Epithelial cell of proximal tubule (primary cell): ENCODE data around the gene PLK5. TPM values are rescaled to one million over a fixed set of nuclear protein-coding genes. Genes with fewer than 3 reads are reported as not detected.

Experiments used
- DNase-seq: peaks from one replicate; pipeline ENCODE4 v3.0.0-alpha.2; 2011; ENCODE audit warnings: low read depth
- H3K4me3 ChIP-seq: 2 replicates; pipeline ENCODE4 v1.5.1; 2011; ENCODE audit warnings: low read depth, mild to moderate bottlenecking, low read length
- CTCF ChIP-seq: conservative IDR thresholded peaks from 2 replicates; pipeline ENCODE4 v1.5.1; 2012; ENCODE audit warnings: low read depth, mild to moderate bottlenecking, low read length
- total RNA-seq: library from RNA; depleted of rRNA; stranded (reverse); fragments of >200 nt; gene quantifications from 2 replicates; pipeline ENCODE4 v1.2.3, GENCODE V29; 2015

PLK5 gene
- total RNA-seq, 1 donor from 2014 or later = not detected

DNA sequence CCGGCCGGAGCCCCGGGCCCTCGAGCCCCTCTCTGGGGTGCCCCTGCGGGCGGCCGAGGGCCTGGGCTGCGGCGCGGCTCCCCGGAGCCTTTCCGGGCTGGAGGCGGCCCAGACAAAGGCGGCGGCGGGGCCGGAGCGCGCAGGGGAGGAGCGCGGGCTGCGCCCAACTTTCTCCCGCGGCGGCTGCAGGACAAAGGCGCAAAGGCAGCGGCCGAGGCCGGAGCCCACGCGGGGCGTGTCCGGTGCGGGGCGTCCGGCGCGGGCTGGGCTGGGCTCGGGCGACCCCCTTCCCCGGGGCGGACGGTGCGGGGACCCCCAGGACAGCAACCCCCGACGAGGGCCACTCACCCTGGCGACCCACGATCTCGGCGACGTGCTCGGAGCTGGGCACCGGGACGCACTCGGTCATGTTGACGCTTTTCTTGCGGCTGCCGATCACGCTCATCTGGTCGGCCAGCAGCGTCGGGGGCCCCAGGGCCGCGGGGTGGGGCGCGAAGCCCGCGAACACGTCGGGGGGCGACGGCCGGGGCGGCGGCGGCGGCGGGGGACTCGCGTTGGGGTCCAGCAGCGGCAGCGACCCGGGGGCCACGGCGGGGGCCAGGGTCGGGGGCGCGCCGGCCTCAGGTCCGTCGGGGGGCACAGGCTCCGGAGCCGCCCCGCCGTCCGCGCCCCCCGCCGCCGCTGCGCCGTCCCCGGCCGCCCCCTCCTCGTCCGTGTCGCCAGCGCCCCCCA lies 43.4 kb downstream of the PLK5 start:
- TF ChIP-seq CTCF = no peak
- DNase-seq = no peak
- H3K4me3 ChIP-seq = peak overlapping the region; percentile 80

- no peak for TF ChIP-seq CTCF
- no peak for DNase-seq
- H3K4me3 ChIP-seq = no peak overlapping the region
Measured at GRCh38 chr19:1567848-1568227, 44.0 kb downstream of the PLK5 start.

DNA sequence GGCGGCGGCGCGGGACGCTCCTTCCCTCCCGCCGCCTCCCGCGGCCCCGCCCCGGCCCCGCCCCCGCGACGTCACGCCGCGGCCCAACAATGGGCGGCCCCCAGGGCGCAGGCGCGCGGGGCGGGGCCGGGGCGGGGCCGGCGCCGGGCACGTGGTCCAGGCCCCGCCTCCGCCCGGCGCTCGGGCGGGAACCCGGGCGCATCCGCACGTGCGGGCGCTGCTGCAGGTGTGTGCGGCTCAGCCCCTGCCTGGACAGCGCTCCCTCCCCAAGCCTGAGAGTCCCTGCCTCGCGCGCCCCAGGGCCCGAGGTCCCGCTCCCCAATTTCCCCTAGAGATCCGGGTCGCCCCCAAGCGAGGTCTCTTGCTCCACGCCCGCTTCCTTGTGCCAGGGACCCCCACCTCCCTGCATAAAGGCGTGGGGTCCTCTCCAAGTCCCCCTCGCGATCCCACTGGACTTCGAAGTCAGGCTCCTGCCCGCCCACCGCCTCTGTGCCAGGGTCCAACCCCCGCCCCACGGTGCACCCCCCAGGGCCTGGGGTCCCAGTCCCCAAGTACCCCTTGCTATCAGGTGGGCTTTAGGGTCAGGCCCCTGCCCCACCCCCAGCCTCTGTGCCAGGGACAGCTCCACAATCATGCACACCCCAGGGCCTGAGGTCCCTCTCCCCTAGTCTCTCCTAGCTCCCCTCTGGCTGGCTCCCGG lies 44.6 kb downstream of the PLK5 start, which contains the start of gene MEX3D:
TSS of gene MEX3D (minus strand) at position 6 of the 700 bp plus-strand sequence. CDS start 267 bp downstream, outside the sequence.
- no peak for DNase-seq
- peak within 1 kb of the TSS; percentile 80 for H3K4me3 ChIP-seq
- no peak for TF ChIP-seq CTCF

GRCh38 chr19:1569997-1570396 lies 46.1 kb downstream of the PLK5 start:
- H3K4me3 ChIP-seq = no peak overlapping the region
- no peak for TF ChIP-seq CTCF
- DNase-seq = no peak

- no peak for DNase-seq
- no peak overlapping the region for H3K4me3 ChIP-seq
- no peak for TF ChIP-seq CTCF
Measured at GRCh38 chr19:1570836-1571235, 47.0 kb downstream of the PLK5 start.

DNA sequence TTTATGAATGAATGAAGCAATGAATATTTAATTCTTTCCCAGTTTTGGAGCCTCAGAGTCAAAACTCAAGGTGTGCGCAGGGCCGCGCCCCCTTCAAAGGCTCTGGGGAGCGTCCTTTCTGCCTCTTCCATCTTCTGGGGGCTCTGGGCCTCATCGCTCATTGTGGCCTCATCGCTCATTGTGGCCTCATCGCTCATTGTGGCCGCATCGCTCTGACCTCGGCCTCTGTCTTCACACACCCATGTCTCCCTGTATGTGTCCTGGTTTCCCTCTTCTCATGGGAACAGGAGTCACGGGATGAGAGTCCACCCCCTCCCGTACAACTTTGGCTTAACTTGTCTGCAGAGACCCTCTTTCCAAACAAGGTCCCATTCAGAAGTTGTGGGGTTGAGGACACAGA lies 47.5 kb downstream of the PLK5 start:
- DNase-seq = no peak
- H3K4me3 ChIP-seq = no peak overlapping the region
- no peak for TF ChIP-seq CTCF

DNA sequence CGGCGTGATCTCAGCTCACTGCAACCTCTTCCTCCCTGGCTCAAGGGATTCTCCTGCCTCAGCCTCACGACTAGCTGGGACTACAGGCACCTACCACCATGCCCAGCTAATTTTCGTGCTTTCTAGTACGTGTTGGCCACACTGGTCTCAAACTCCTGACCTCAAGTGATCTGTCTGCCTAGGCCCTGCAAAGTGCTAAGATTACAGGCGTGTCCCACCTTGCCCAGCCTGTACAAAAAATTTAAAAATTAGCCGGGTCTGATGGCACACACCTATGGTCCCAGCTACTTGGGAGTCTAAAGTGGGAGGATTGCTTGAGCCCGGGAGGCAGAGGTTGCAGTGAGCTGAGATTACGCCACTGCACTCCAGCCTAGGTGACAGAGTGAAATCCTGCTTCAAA lies 48.9 kb downstream of the PLK5 start:
- DNase-seq = no peak
- H3K4me3 ChIP-seq = no peak overlapping the region
- TF ChIP-seq CTCF = no peak
